Glutamatergic neuron (in vitro differentiated cells): Measurements from ENCODE around the gene SULT2A1. TPM values are rescaled to one million over a fixed set of nuclear protein-coding genes. Genes with fewer than 3 reads are reported as not detected.

Experiments used
- DNase-seq: peaks from one replicate; pipeline ENCODE4 v3.0.0; 2022
- H3K27ac Mint-ChIP-seq: one replicate; pipeline ENCODE4 v1.8.0; 2020; ENCODE audit warnings: mild to moderate bottlenecking, mixed read lengths, inconsistent platforms; ENCODE audit not compliant: unreplicated experiment
- H3K27me3 Mint-ChIP-seq: one replicate; pipeline ENCODE4 v1.8.0; 2020; ENCODE audit warnings: mild to moderate bottlenecking, moderate library complexity, mixed read lengths, inconsistent platforms; ENCODE audit not compliant: unreplicated experiment
- H3K36me3 Mint-ChIP-seq: one replicate; pipeline ENCODE4 v1.8.0; 2020; ENCODE audit warnings: mild to moderate bottlenecking, mixed read lengths, inconsistent platforms; ENCODE audit not compliant: unreplicated experiment
- H3K4me1 Mint-ChIP-seq: one replicate; pipeline ENCODE4 v1.8.0; 2020; ENCODE audit warnings: mild to moderate bottlenecking, low read depth, mixed read lengths, inconsistent platforms; ENCODE audit not compliant: unreplicated experiment
- H3K4me3 Mint-ChIP-seq: one replicate; pipeline ENCODE4 v1.8.0; 2020; ENCODE audit warnings: mild to moderate bottlenecking, mixed read lengths, inconsistent platforms; ENCODE audit not compliant: unreplicated experiment
- H3K9me3 Mint-ChIP-seq: one replicate; pipeline ENCODE4 v1.8.0; 2020; ENCODE audit warnings: mild to moderate bottlenecking, moderate library complexity, mixed read lengths, inconsistent platforms; ENCODE audit not compliant: unreplicated experiment
- CTCF ChIP-seq: fragments of 200-600 bp; sonication (generic); IDR thresholded peaks from one replicate; pipeline ENCODE4 v1.5.0; 2021; ENCODE audit not compliant: partially characterized antibody, unreplicated experiment
- total RNA-seq: library from RNA; stranded (reverse); fragmentation: NEBNext Ultra II Directional; extraction: Animal tissue kit (Norgen Biotek cat#: 25700); gene quantifications from one replicate; pipeline ENCODE4 v1.2.1, GENCODE V29; 2021; ENCODE audit not compliant: unreplicated experiment

The SULT2A1 gene
- total RNA-seq, 1 donor from 2014 or later, result not detected

GRCh38 chr19:47899335-47899734 lies 13.2 kb upstream of the SULT2A1 start:
- no peaks in the 10 kb centered on the region for H3K36me3 Mint-ChIP-seq
- no peak for DNase-seq

GRCh38 chr19:47897861-47898260 lies 11.7 kb upstream of the SULT2A1 start:
- no peaks in the 10 kb centered on the region for H3K36me3 Mint-ChIP-seq
- DNase-seq, result no peak

More at GRCh38 chr19:47899335-47899734, 13.2 kb upstream of the SULT2A1 start:
- no peak for TF ChIP-seq CTCF
- no peaks in the 10 kb centered on the region for H3K27me3 Mint-ChIP-seq
- no peak overlapping the region for H3K27ac Mint-ChIP-seq
- H3K9me3 Mint-ChIP-seq, result no peaks in the 10 kb centered on the region
- H3K4me1 Mint-ChIP-seq, result no peaks in the 10 kb centered on the region
- H3K4me3 Mint-ChIP-seq, result no peak overlapping the region

GRCh38 chr19:47896773-47897172 lies 10.7 kb upstream of the SULT2A1 start:
- no peaks in the 10 kb centered on the region for H3K4me1 Mint-ChIP-seq
- H3K27ac Mint-ChIP-seq, result no peak overlapping the region
- H3K9me3 Mint-ChIP-seq, result peaks cover 2% of the 10 kb centered on the region
- H3K27me3 Mint-ChIP-seq, result no peaks in the 10 kb centered on the region
- no peak overlapping the region for H3K4me3 Mint-ChIP-seq
- no peak for DNase-seq
- no peak for TF ChIP-seq CTCF
- no peaks in the 10 kb centered on the region for H3K36me3 Mint-ChIP-seq

More at GRCh38 chr19:47897861-47898260, 11.7 kb upstream of the SULT2A1 start:
- Mint-ChIP-seq H3K27me3 (no peaks in the 10 kb centered on the region), H3K27ac (no peak overlapping the region), H3K4me3 (no peak overlapping the region), H3K9me3 (no peaks in the 10 kb centered on the region), H3K4me1 (no peaks in the 10 kb centered on the region)
- no peak for TF ChIP-seq CTCF

- no peak overlapping the region for H3K4me3 Mint-ChIP-seq
- DNase-seq, result no peak
- TF ChIP-seq CTCF, result no peak
- H3K4me1 Mint-ChIP-seq, result no peaks in the 10 kb centered on the region
- peaks cover 2% of the 10 kb centered on the region for H3K9me3 Mint-ChIP-seq
- H3K27me3 Mint-ChIP-seq, result no peaks in the 10 kb centered on the region
- no peak overlapping the region for H3K27ac Mint-ChIP-seq
- H3K36me3 Mint-ChIP-seq, result no peaks in the 10 kb centered on the region
Measured at GRCh38 chr19:47896019-47896418, 9.9 kb upstream of the SULT2A1 start.

GRCh38 chr19:47895165-47895782 lies 9.2 kb upstream of the SULT2A1 start:
- no peak for DNase-seq
- Mint-ChIP-seq H3K27ac (no peak overlapping the region), H3K4me1 (no peaks in the 10 kb centered on the region), H3K9me3 (peaks cover 2% of the 10 kb centered on the region), H3K4me3 (no peak overlapping the region), H3K36me3 (no peaks in the 10 kb centered on the region), H3K27me3 (no peaks in the 10 kb centered on the region)
- no peak for TF ChIP-seq CTCF
